Breast epithelium (tissue), 3 donors: Measurements from ENCODE around the gene C19orf47.

Experiments
- CTCF ChIP-seq, 3 donors: fragments of 450-650 bp; IDR thresholded peaks; one replicate each; pipeline ENCODE4 v1.5.1; 2016 to 2017; ENCODE audit warnings: antibody characterized with exemption in 3 of 3, mild to moderate bottlenecking in 3 of 3, moderate library complexity in 3 of 3
- POLR2A ChIP-seq: fragments of 450-650 bp; IDR thresholded peaks from one replicate; pipeline ENCODE4 v1.6.1; 2016; ENCODE audit warnings: antibody characterized with exemption, mild to moderate bottlenecking, moderate library complexity
- POLR2AphosphoS5 ChIP-seq, 3 donors: sonication (generic); formaldehyde crosslinking; IDR thresholded peaks; one replicate each; pipeline ENCODE4 v1.6.1; 2017; ENCODE audit warnings: antibody characterized with exemption in 3 of 3

GRCh38 chr19:40360708-40361241, 12.6 kb upstream of the C19orf47 start:
- TF ChIP-seq CTCF (IDR thresholded peaks at IDR 0.05) (no peak), POLR2AphosphoS5 (IDR thresholded peaks at IDR 0.05) (no peak), POLR2A (no peak)
